Subcutaneous adipose tissue (tissue), 4 donors: ENCODE measurements around the gene DRG2. TPM values are rescaled to one million over a fixed set of nuclear protein-coding genes. Genes with fewer than 3 reads are reported as not detected.

ENCODE experiments used
- CTCF ChIP-seq: fragments of 450-650 bp; IDR thresholded peaks from one replicate; pipeline ENCODE4 v1.5.1; 2016; ENCODE audit warnings: low read depth, mild to moderate bottlenecking, control low read depth, antibody characterized with exemption, moderate library complexity
- total RNA-seq, 4 donors: library from RNA; depleted of rRNA; stranded (reverse); fragments of >200 nt; gene quantifications; one replicate each; pipeline ENCODE4 v1.1.0, GENCODE V29; 2016

Gene DRG2
- total RNA-seq, 4 donors from 2014 or later, result 27.4 to 46.3 (median 35.7) TPM

GRCh38 chr17:18107971-18108370 lies 20.2 kb downstream of the DRG2 start:
- no peak for TF ChIP-seq CTCF

GRCh38 chr17:18108401-18109312 lies 20.9 kb downstream of the DRG2 start, which contains the start of gene MYO15A:
Gene MYO15A (plus strand): TSS chr17:18108756. CDS start chr17:18118801, 10,045 bp downstream.
- no peak for TF ChIP-seq CTCF

- TF ChIP-seq CTCF, result no peak
Measured at GRCh38 chr17:18109935-18110485, 22.3 kb downstream of the DRG2 start.

GRCh38 chr17:18110636-18111145 lies 22.9 kb downstream of the DRG2 start:
- TF ChIP-seq CTCF, result no peak

- no peak for TF ChIP-seq CTCF
Measured at GRCh38 chr17:18111330-18111971, 23.7 kb downstream of the DRG2 start.

GRCh38 chr17:18115517-18115916 lies 27.8 kb downstream of the DRG2 start:
- no peak for TF ChIP-seq CTCF

- no peak for TF ChIP-seq CTCF
Measured at GRCh38 chr17:18116078-18116477, 28.3 kb downstream of the DRG2 start.
